ENCODE measurements around the gene PIK3AP1.

PIK3AP1 gene

GRCh38 chr10:96619796-96620773, 100.2 kb downstream of the PIK3AP1 start:
- no peak overlapping the region for H3K14ac ChIP-seq (ENCODE audit: low read length in 2 of 2)
- H2BK5ac ChIP-seq (ENCODE audit: low read depth, low read length, poor library complexity, severe bottlenecking) = no peak overlapping the region
- peaks cover 3 to 6% of the 10 kb centered on the region in 2 experiments for H3K27me3 ChIP-seq (ENCODE audit: control insufficient read depth in 1 of 2, insufficient read depth in 1 of 2, low read length in 2 of 2)
- no peaks in the 10 kb centered on the region for H3K79me1 ChIP-seq (replicated peaks; ENCODE audit: low read length, poor library complexity, severe bottlenecking)
- no peak overlapping the region for H4K8ac ChIP-seq (ENCODE audit: low read length)
- H2BK12ac ChIP-seq (ENCODE audit: low read length in 2 of 2) = no peak overlapping the region
- no peak overlapping the region for H4K91ac ChIP-seq (ENCODE audit: low read length)
- H3K9ac ChIP-seq (ENCODE audit: low read length) = no peak overlapping the region
- H3K27ac ChIP-seq (ENCODE audit: low read length, poor library complexity, severe bottlenecking) = no peak overlapping the region
- H3K9me3 ChIP-seq (ENCODE audit: control insufficient read depth, low read length) = no peaks in the 10 kb centered on the region
- H2BK120ac ChIP-seq (ENCODE audit: low read depth, low read length) = no peak overlapping the region
- peaks cover 0 to 5% of the 10 kb centered on the region in 2 experiments for H3K36me3 ChIP-seq (ENCODE audit: control insufficient read depth in 1 of 2, insufficient read depth in 2 of 2, low read depth in 1 of 2, low read length in 2 of 2)
- peaks cover 11% of the 10 kb centered on the region for H3K4me1 ChIP-seq (ENCODE audit: control insufficient read depth, insufficient read depth, low read depth, low read length)
- H3K4me2 ChIP-seq (ENCODE audit: low read length, poor library complexity, severe bottlenecking) = no peak overlapping the region
- no peak for DNase-seq
- H2AK5ac ChIP-seq (ENCODE audit: low read length, severe bottlenecking) = no peak overlapping the region
- no peak overlapping the region for H2BK15ac ChIP-seq (ENCODE audit: low read depth, poor library complexity, severe bottlenecking)
- H3K4me3 ChIP-seq (ENCODE audit: insufficient read depth in 1 of 2, low read depth in 1 of 2, low read length in 2 of 2) = no peak overlapping the region
- H3K18ac ChIP-seq (ENCODE audit: low read depth in 1 of 2, low read length in 2 of 2) = no peak overlapping the region
- no peak overlapping the region for H3K4ac ChIP-seq (ENCODE audit: low read depth in 1 of 2, low read length in 2 of 2)
- no peak overlapping the region for H2AFZ ChIP-seq (ENCODE audit: low read depth, low read length)
- WGBS = 79% methylated on average over 15 of the region's 17 CpGs
- no peak overlapping the region for H3K23ac ChIP-seq (ENCODE audit: low read length in 2 of 2)

GRCh38 chr10:96619120-96619519, 101.2 kb downstream of the PIK3AP1 start:
- Histone ChIP-seq H3K27me3 (ENCODE audit: control insufficient read depth in 1 of 2, insufficient read depth in 1 of 2, low read length in 2 of 2) (no peaks in the 10 kb centered on the region), H2BK5ac (ENCODE audit: low read depth, low read length, poor library complexity, severe bottlenecking) (no peak overlapping the region), H2BK15ac (ENCODE audit: low read depth, poor library complexity, severe bottlenecking) (no peak overlapping the region), H3K23ac (ENCODE audit: low read length in 2 of 2) (no peak overlapping the region), H3K36me3 (ENCODE audit: control insufficient read depth in 1 of 2, insufficient read depth in 2 of 2, low read depth in 1 of 2, low read length in 2 of 2) (peaks cover 0 to 5% of the 10 kb centered on the region in 2 experiments), H2BK120ac (ENCODE audit: low read depth, low read length) (no peak overlapping the region), H3K4me3 (ENCODE audit: insufficient read depth in 1 of 2, low read depth in 1 of 2, low read length in 2 of 2) (no peak overlapping the region), H3K9ac (ENCODE audit: low read length) (no peak overlapping the region), H2BK12ac (ENCODE audit: low read length in 2 of 2) (no peak overlapping the region), H2AFZ (ENCODE audit: low read depth, low read length) (no peak overlapping the region), H3K4me2 (ENCODE audit: low read length, poor library complexity, severe bottlenecking) (no peak overlapping the region), H4K91ac (ENCODE audit: low read length) (no peak overlapping the region), H3K14ac (ENCODE audit: low read length in 2 of 2) (no peak overlapping the region), H2AK5ac (ENCODE audit: low read length, severe bottlenecking) (no peak overlapping the region), H4K8ac (ENCODE audit: low read length) (no peak overlapping the region), H3K27ac (ENCODE audit: low read length, poor library complexity, severe bottlenecking) (no peak overlapping the region), H3K18ac (ENCODE audit: low read depth in 1 of 2, low read length in 2 of 2) (no peak overlapping the region), H3K9me3 (ENCODE audit: control insufficient read depth, low read length) (no peaks in the 10 kb centered on the region), H3K4me1 (ENCODE audit: control insufficient read depth, insufficient read depth, low read depth, low read length) (peaks cover 14% of the 10 kb centered on the region), H3K79me1 (replicated peaks; ENCODE audit: low read length, poor library complexity, severe bottlenecking) (no peaks in the 10 kb centered on the region), H3K4ac (ENCODE audit: low read depth in 1 of 2, low read length in 2 of 2) (no peak overlapping the region)
- 93% methylated on average over 10 of the region's 11 CpGs for WGBS
- no peak for DNase-seq

GRCh38 chr10:96618653-96619052, 101.7 kb downstream of the PIK3AP1 start:
- Histone ChIP-seq H2BK120ac (ENCODE audit: low read depth, low read length) (no peak overlapping the region), H3K27ac (ENCODE audit: low read length, poor library complexity, severe bottlenecking) (no peak overlapping the region), H3K23ac (ENCODE audit: low read length in 2 of 2) (no peak overlapping the region), H3K4me2 (ENCODE audit: low read length, poor library complexity, severe bottlenecking) (no peak overlapping the region), H4K91ac (ENCODE audit: low read length) (no peak overlapping the region), H3K14ac (ENCODE audit: low read length in 2 of 2) (no peak overlapping the region), H2BK15ac (ENCODE audit: low read depth, poor library complexity, severe bottlenecking) (no peak overlapping the region), H3K4ac (ENCODE audit: low read depth in 1 of 2, low read length in 2 of 2) (no peak overlapping the region), H2BK12ac (ENCODE audit: low read length in 2 of 2) (no peak overlapping the region), H2AK5ac (ENCODE audit: low read length, severe bottlenecking) (no peak overlapping the region), H3K79me1 (replicated peaks; ENCODE audit: low read length, poor library complexity, severe bottlenecking) (no peaks in the 10 kb centered on the region), H3K27me3 (ENCODE audit: control insufficient read depth in 1 of 2, insufficient read depth in 1 of 2, low read length in 2 of 2) (no peaks in the 10 kb centered on the region), H3K4me1 (ENCODE audit: control insufficient read depth, insufficient read depth, low read depth, low read length) (peaks cover 18% of the 10 kb centered on the region), H4K8ac (ENCODE audit: low read length) (no peak overlapping the region), H3K4me3 (ENCODE audit: insufficient read depth in 1 of 2, low read depth in 1 of 2, low read length in 2 of 2) (no peak overlapping the region), H3K36me3 (ENCODE audit: control insufficient read depth in 1 of 2, insufficient read depth in 2 of 2, low read depth in 1 of 2, low read length in 2 of 2) (peaks cover 0 to 5% of the 10 kb centered on the region in 2 experiments), H3K18ac (ENCODE audit: low read depth in 1 of 2, low read length in 2 of 2) (no peak overlapping the region), H2BK5ac (ENCODE audit: low read depth, low read length, poor library complexity, severe bottlenecking) (no peak overlapping the region), H3K9me3 (ENCODE audit: control insufficient read depth, low read length) (no peaks in the 10 kb centered on the region), H2AFZ (ENCODE audit: low read depth, low read length) (no peak overlapping the region), H3K9ac (ENCODE audit: low read length) (no peak overlapping the region)
- WGBS = 47% methylated on average over 1 of the region's 2 CpGs
- no peak for DNase-seq

DNA sequence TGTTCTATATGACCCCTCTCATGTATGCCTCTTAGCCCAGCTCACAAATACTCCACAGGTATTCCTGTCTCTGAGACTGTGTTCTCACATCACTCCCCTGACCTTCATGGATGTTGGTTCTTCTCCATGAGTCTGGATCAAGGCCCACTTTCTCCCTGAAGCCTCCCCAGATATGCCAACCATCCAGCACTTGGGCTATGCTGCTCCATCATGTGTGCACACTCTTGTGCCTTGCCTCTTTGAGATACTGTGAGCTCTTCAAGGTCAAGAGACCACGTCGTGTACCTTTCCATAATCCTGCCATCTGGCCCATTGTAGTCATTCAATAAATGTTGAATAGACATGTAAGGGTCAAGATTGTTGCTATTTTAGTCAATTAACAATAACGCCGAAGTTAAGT, 103.4 kb downstream of the PIK3AP1 start:
- no peak overlapping the region for H2AFZ ChIP-seq (ENCODE audit: low read depth, low read length)
- WGBS = 89% methylated on average over 4 of the region's 4 CpGs
- H3K4ac ChIP-seq (ENCODE audit: low read depth in 1 of 2, low read length in 2 of 2) = no peak overlapping the region
- DNase-seq = no peak
- H4K91ac ChIP-seq (ENCODE audit: low read length) = no peak overlapping the region
- no peaks in the 10 kb centered on the region for H3K9me3 ChIP-seq (ENCODE audit: control insufficient read depth, low read length)
- no peak overlapping the region for H2BK5ac ChIP-seq (ENCODE audit: low read depth, low read length, poor library complexity, severe bottlenecking)
- no peak overlapping the region for H3K4me3 ChIP-seq (ENCODE audit: insufficient read depth in 1 of 2, low read depth in 1 of 2, low read length in 2 of 2)
- no peak overlapping the region for H3K14ac ChIP-seq (ENCODE audit: low read length in 2 of 2)
- H3K4me2 ChIP-seq (ENCODE audit: low read length, poor library complexity, severe bottlenecking) = no peak overlapping the region
- H3K23ac ChIP-seq (ENCODE audit: low read length in 2 of 2) = no peak overlapping the region
- H2AK5ac ChIP-seq (ENCODE audit: low read length, severe bottlenecking) = no peak overlapping the region
- H3K9ac ChIP-seq (ENCODE audit: low read length) = no peak overlapping the region
- no peak overlapping the region for H3K18ac ChIP-seq (ENCODE audit: low read depth in 1 of 2, low read length in 2 of 2)
- no peak overlapping the region for H3K27ac ChIP-seq (ENCODE audit: low read length, poor library complexity, severe bottlenecking)
- H3K36me3 ChIP-seq (ENCODE audit: control insufficient read depth in 1 of 2, insufficient read depth in 2 of 2, low read depth in 1 of 2, low read length in 2 of 2) = peaks cover 0 to 5% of the 10 kb centered on the region in 2 experiments
- peaks cover 19% of the 10 kb centered on the region for H3K4me1 ChIP-seq (ENCODE audit: control insufficient read depth, insufficient read depth, low read depth, low read length)
- H3K27me3 ChIP-seq (ENCODE audit: control insufficient read depth in 1 of 2, insufficient read depth in 1 of 2, low read length in 2 of 2) = no peaks in the 10 kb centered on the region
- H2BK120ac ChIP-seq (ENCODE audit: low read depth, low read length) = no peak overlapping the region
- H4K8ac ChIP-seq (ENCODE audit: low read length) = no peak overlapping the region
- H3K79me1 ChIP-seq (replicated peaks; ENCODE audit: low read length, poor library complexity, severe bottlenecking) = no peaks in the 10 kb centered on the region
- no peak overlapping the region for H2BK15ac ChIP-seq (ENCODE audit: low read depth, poor library complexity, severe bottlenecking)
- no peak overlapping the region for H2BK12ac ChIP-seq (ENCODE audit: low read length in 2 of 2)
